Activated naive CD4-positive, alpha-beta T cell treated with anti-CD3 and anti-CD28 coated beads, Interleukin-2, amount 50 U/mL, for 24 hours (primary cell): ENCODE measurements around the gene TRPC4AP.

Source experiments
- H3K27ac Mint-ChIP-seq: one replicate; pipeline ENCODE4 v1.8.0; 2021; ENCODE audit warnings: mild to moderate bottlenecking, mixed read lengths
- H3K27me3 Mint-ChIP-seq: one replicate; pipeline ENCODE4 v1.8.0; 2021; ENCODE audit warnings: mixed read lengths
- H3K36me3 Mint-ChIP-seq: one replicate; pipeline ENCODE4 v1.8.0; 2021; ENCODE audit warnings: mixed read lengths
- H3K4me1 Mint-ChIP-seq: one replicate; pipeline ENCODE4 v1.8.0; 2021; ENCODE audit warnings: mixed read lengths
- H3K4me3 Mint-ChIP-seq: one replicate; pipeline ENCODE4 v1.8.0; 2021; ENCODE audit warnings: mild to moderate bottlenecking, mixed read lengths
- H3K9me3 Mint-ChIP-seq: one replicate; pipeline ENCODE4 v1.8.0; 2021; ENCODE audit warnings: mixed read lengths

Gene TRPC4AP

DNA sequence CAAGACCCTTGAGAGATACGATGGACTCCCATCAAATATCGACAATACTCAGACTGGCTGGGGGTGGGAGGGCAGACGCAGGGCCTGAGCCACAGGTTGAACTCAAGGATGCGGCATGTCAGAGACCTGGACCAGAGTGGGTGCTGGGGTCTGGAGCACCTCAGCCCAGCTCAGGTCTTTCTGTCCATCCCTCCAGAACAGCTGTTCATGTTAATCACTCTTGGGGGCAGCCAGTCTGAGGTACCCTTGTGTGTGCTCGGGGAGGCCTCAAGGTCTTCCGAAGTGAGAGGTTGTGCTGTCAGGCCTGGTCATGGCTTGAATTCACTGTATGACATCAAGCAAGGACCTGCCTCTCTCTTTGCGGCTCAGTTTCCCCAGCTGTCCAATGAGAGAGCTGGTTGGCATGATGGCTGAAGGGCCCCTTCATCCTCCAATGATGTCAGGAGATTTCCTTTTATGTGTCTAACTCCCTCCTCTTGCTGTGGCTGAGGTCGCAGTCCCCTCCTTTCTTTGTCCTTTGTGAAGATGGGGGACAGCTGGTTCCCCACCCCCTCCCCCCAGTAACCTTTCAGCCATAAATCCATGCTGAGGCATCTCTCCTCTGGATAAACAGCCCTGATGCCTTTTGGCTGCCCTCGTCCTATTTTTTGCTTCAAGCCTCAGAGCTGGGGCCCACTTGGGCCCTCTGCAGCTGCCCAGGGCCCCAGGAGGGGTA, 121.6 kb downstream of the TRPC4AP start:
- Mint-ChIP-seq H3K27me3 (no peaks in the 10 kb centered on the region), H3K36me3 (no peaks in the 10 kb centered on the region), H3K27ac (no peak overlapping the region), H3K4me3 (no peak overlapping the region), H3K4me1 (no peaks in the 10 kb centered on the region), H3K9me3 (no peaks in the 10 kb centered on the region)

DNA sequence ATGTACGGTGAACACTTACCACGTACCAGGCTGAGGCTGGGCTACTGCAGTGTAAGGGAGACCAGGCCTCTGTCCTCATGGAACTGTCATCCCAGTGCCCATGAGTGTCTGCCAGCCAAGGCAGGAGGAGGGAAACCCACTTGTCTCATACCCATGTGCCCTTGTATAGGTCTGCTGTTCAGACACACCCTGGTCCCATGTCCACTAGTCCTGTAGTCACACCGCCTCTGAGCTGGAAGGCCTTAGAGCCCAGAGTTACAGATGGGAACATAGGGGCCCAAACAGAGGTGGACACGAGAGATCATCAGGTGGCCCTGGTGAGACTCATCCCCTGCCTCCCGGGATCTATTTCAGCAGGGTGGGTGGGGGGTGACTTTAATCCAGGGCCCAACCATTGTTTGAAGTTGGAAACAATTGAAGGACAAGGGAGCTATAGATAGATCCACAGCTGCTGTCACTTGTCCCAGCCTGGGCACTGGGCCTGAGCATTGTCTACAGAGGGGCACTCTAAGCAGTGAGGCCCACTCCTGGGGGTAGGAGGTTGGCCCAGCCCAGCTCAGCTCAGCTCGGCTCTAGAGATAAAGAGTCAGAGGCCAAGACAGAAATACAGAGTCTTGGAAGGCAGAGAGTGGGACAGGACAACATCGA, 122.3 kb downstream of the TRPC4AP start:
- Mint-ChIP-seq H3K4me3 (no peak overlapping the region), H3K27me3 (no peaks in the 10 kb centered on the region), H3K36me3 (no peaks in the 10 kb centered on the region), H3K27ac (no peak overlapping the region), H3K4me1 (no peaks in the 10 kb centered on the region), H3K9me3 (no peaks in the 10 kb centered on the region)

GRCh38 chr20:34968042-34968775, 124.4 kb downstream of the TRPC4AP start:
- H3K4me3 Mint-ChIP-seq: no peak overlapping the region
- no peaks in the 10 kb centered on the region for H3K36me3 Mint-ChIP-seq
- H3K27ac Mint-ChIP-seq: no peak overlapping the region
- H3K9me3 Mint-ChIP-seq: no peaks in the 10 kb centered on the region
- H3K4me1 Mint-ChIP-seq: no peaks in the 10 kb centered on the region
- no peaks in the 10 kb centered on the region for H3K27me3 Mint-ChIP-seq

GRCh38 chr20:34967421-34967820, 125.2 kb downstream of the TRPC4AP start:
- no peaks in the 10 kb centered on the region for H3K9me3 Mint-ChIP-seq
- H3K4me3 Mint-ChIP-seq: no peak overlapping the region
- H3K27ac Mint-ChIP-seq: no peak overlapping the region
- H3K36me3 Mint-ChIP-seq: no peaks in the 10 kb centered on the region
- no peaks in the 10 kb centered on the region for H3K27me3 Mint-ChIP-seq
- no peaks in the 10 kb centered on the region for H3K4me1 Mint-ChIP-seq

DNA sequence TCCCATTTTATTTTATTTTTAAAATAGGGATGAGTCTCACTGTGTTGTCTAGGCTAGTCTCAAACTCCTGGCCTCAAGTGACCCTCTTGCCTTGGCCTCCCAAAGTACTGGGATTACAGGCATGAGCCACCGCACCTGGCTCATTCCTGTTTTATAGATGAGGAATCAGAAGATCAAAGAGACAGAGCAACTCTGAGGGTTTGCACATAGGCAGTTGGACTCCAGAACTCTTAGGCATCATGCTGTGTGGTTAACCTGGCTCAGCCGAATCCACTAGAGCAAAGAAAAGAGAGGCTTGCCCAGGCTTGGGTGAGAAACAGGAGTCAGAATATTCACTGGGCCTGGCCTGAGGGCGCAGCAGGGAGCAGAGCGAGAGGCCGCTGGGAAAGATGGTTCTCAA, 127.6 kb downstream of the TRPC4AP start:
- Mint-ChIP-seq H3K27ac (no peak overlapping the region), H3K4me1 (peaks cover 5% of the 10 kb centered on the region), H3K9me3 (no peaks in the 10 kb centered on the region), H3K27me3 (no peaks in the 10 kb centered on the region), H3K4me3 (no peak overlapping the region), H3K36me3 (no peaks in the 10 kb centered on the region)

- Mint-ChIP-seq H3K27me3 (no peaks in the 10 kb centered on the region), H3K27ac (no peak overlapping the region), H3K36me3 (no peaks in the 10 kb centered on the region), H3K4me3 (no peak overlapping the region), H3K4me1 (peaks cover 5% of the 10 kb centered on the region), H3K9me3 (no peaks in the 10 kb centered on the region)
These were observed 128.1 kb downstream of the TRPC4AP start for GRCh38 chr20:34964486-34964885.

DNA sequence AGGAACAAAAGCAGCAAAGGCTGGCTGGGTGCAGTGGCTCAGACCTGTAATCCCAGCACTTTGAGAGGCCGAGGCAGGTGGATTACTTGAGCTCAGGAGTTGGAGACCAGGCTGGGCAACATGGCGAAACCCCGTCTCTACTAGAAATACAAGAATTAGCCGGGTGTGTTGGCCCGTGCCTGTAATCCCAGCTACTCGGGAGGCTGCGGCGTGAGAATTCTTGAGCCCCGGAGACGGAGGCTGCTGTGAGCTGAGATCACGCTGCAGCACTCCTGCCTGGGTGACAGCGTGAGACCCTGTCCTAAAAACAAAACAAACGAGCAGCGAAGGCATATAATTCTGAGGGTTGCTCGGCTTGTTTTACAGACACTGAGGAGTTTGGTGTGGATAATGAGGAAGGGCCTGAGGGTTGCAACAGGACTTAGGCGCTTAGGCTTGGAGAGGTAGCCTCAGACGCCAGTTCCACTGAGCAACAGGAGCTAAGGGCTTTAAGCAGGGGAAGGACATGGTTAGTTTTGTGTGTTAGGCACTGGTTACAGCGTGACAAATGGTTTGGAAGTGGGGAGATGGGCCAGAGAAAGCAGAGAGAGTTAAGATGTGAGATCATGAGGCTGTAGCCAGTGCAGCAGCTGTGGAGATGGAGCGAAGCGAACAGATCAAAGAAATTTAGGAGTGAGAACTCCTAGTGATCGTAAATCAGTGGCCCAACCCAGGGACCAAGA, 135.7 kb downstream of the TRPC4AP start:
- Mint-ChIP-seq H3K4me1 (peaks cover 39% of the 10 kb centered on the region), H3K9me3 (no peaks in the 10 kb centered on the region), H3K27me3 (no peaks in the 10 kb centered on the region), H3K27ac (peak overlapping the region; percentile 25), H3K36me3 (no peaks in the 10 kb centered on the region), H3K4me3 (no peak overlapping the region)

- Mint-ChIP-seq H3K9me3 (no peaks in the 10 kb centered on the region), H3K27me3 (no peaks in the 10 kb centered on the region), H3K27ac (peak overlapping the region; percentile 98), H3K36me3 (no peaks in the 10 kb centered on the region), H3K4me1 (peaks cover 39% of the 10 kb centered on the region), H3K4me3 (peak overlapping the region; percentile 96)
These were observed 136.6 kb downstream of the TRPC4AP start for GRCh38 chr20:34956041-34956458.

- peak within 1 kb of the TSS; percentile 96 for H3K4me3 Mint-ChIP-seq
- no peaks in the 10 kb centered on the region for H3K36me3 Mint-ChIP-seq
- H3K4me1 Mint-ChIP-seq: peaks cover 33% of the 10 kb centered on the region
- H3K27ac Mint-ChIP-seq: peak within 1 kb of the TSS; percentile 98
- no peaks in the 10 kb centered on the region for H3K9me3 Mint-ChIP-seq
- H3K27me3 Mint-ChIP-seq: no peaks in the 10 kb centered on the region
These were observed 137.2 kb downstream of the TRPC4AP start, which contains the start of the genes GSS and MYH7B for GRCh38 chr20:34955231-34956040. GSS (minus strand) TSS chr20:34955806; CDS start chr20:34951852, 3,954 bp downstream. MYH7B (plus strand) TSS chr20:34955868; CDS start chr20:34978006, 22,138 bp downstream.

DNA sequence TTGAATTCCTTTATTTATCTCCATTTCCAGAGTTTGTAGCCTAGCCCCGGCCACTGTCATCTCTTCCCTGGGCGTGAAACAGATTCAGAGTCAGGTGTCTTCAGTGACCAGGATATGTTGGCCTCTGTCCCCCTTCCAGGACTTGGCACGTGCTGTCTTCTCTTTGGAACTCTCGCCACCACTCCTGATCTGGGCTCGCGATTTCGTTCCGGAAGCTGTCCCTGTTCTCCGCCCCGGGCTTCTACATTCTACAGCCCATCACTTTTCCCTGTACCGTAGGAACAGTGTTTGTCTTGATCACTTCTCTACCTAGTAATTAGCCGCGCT, 137.7 kb downstream of the TRPC4AP start:
- Mint-ChIP-seq H3K27me3 (no peaks in the 10 kb centered on the region), H3K9me3 (no peaks in the 10 kb centered on the region), H3K27ac (peak overlapping the region; percentile 98), H3K4me1 (peaks cover 33% of the 10 kb centered on the region), H3K4me3 (peak overlapping the region; percentile 96), H3K36me3 (no peaks in the 10 kb centered on the region)

GRCh38 chr20:34953960-34954359, 138.6 kb downstream of the TRPC4AP start:
- H3K27me3 Mint-ChIP-seq: no peaks in the 10 kb centered on the region
- H3K27ac Mint-ChIP-seq: no peak overlapping the region
- no peaks in the 10 kb centered on the region for H3K9me3 Mint-ChIP-seq
- H3K36me3 Mint-ChIP-seq: peaks cover 4% of the 10 kb centered on the region
- H3K4me3 Mint-ChIP-seq: peak overlapping the region; percentile 7
- peaks cover 33% of the 10 kb centered on the region for H3K4me1 Mint-ChIP-seq

DNA sequence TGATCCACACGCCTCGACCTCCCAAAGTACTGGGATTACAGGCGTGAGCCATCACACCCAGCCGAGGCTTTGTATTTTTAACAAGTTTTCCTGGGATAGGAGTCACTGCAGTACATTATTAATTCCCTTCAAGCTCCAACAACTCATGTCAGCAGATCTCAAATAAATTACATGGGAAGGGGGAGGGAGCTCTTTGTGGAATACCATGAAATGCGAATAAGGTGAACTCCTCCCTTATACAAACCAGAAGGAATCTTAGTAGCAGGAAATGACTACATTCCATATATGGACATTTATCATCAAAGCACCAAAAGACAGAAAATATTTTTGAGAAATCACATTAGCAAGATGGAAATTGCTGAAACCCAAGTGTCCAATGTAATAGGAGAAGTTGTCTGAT, 139.9 kb downstream of the TRPC4AP start:
- peaks cover 4% of the 10 kb centered on the region for H3K36me3 Mint-ChIP-seq
- H3K27ac Mint-ChIP-seq: no peak overlapping the region

More for the DNA sequence above, 139.9 kb downstream of the TRPC4AP start:
- no peaks in the 10 kb centered on the region for H3K9me3 Mint-ChIP-seq
- peaks cover 33% of the 10 kb centered on the region for H3K4me1 Mint-ChIP-seq
- no peak overlapping the region for H3K4me3 Mint-ChIP-seq
- no peaks in the 10 kb centered on the region for H3K27me3 Mint-ChIP-seq
